Karpas-422 (cell line): ENCODE results near the gene NCKAP5. TPM values are rescaled to one million over a fixed set of nuclear protein-coding genes. Genes with fewer than 3 reads are reported as not detected.

Experiments used
- DNase-seq: peaks from one replicate; pipeline ENCODE4 v3.0.0-alpha.2; 2015
- H2AFZ ChIP-seq: fragments of 200-600 bp; sonication (generic); 2 replicates; pipeline ENCODE4 v1.6.1; 2014; ENCODE audit warnings: antibody characterized with exemption, low read length, mixed read lengths
- H3K27ac ChIP-seq: fragments of 200-600 bp; sonication (generic); 2 replicates; pipeline ENCODE4 v1.5.1; 2014; ENCODE audit warnings: mild to moderate bottlenecking, low read length, moderate library complexity
- H3K27me3 ChIP-seq: fragments of 200-600 bp; sonication (generic); 2 replicates; pipeline ENCODE4 v1.6.1; 2014; ENCODE audit warnings: low read length, mixed read lengths
- H3K36me3 ChIP-seq: fragments of 200-600 bp; sonication (generic); 2 replicates; pipeline ENCODE4 v1.6.1; 2014; ENCODE audit warnings: low read length, mixed read lengths; ENCODE audit not compliant: insufficient read depth
- H3K4me1 ChIP-seq: fragments of 200-600 bp; sonication (generic); 2 replicates; pipeline ENCODE4 v1.6.1; 2014; ENCODE audit warnings: mild to moderate bottlenecking, low read length, mixed read lengths
- H3K4me2 ChIP-seq: fragments of 200-600 bp; sonication (generic); 2 replicates; pipeline ENCODE4 v1.6.1; 2014; ENCODE audit warnings: low read length, low read depth, mild to moderate bottlenecking; ENCODE audit not compliant: poor library complexity, severe bottlenecking
- H3K4me3 ChIP-seq: fragments of 200-600 bp; sonication (generic); 2 replicates; pipeline ENCODE4 v1.5.1; 2014; ENCODE audit warnings: mild to moderate bottlenecking, antibody characterized with exemption, low read length, mixed read lengths
- H3K79me2 ChIP-seq: fragments of 200-600 bp; sonication (generic); 2 replicates; pipeline ENCODE4 v1.6.1; 2014; ENCODE audit warnings: mild to moderate bottlenecking, low read length, mixed read lengths
- H3K9ac ChIP-seq: fragments of 200-600 bp; sonication (generic); 2 replicates; pipeline ENCODE4 v1.6.0; 2014; ENCODE audit warnings: low read length
- H3K9me2 ChIP-seq: fragments of 200-600 bp; sonication (generic), shearing (Covaris generic); replicated peaks from 2 replicates; pipeline ENCODE4 v1.6.0; 2014; ENCODE audit warnings: mild to moderate bottlenecking, low read length, moderate library complexity; ENCODE audit not compliant: insufficient read depth
- H3K9me3 ChIP-seq: fragments of 300-700, 200-600 bp; sonication (generic); 2 replicates; pipeline ENCODE4 v1.6.1; 2014; ENCODE audit warnings: low read length, mixed read lengths
- H4K20me1 ChIP-seq: fragments of 200-600 bp; sonication (generic); 2 replicates; pipeline ENCODE4 v1.6.1; 2014; ENCODE audit warnings: mild to moderate bottlenecking, antibody characterized with exemption, low read length, low read depth; ENCODE audit not compliant: insufficient read depth
- total RNA-seq: library from RNA; depleted of rRNA; stranded (reverse); fragments of >200 nt; shearing (Covaris generic); gene quantifications from 2 replicates; pipeline ENCODE4 v1.2.3, GENCODE V29; 2014; ENCODE audit warnings: low replicate concordance

NCKAP5 gene
- total RNA-seq, 1 experiment from 2014 or later, result not detected

DNA sequence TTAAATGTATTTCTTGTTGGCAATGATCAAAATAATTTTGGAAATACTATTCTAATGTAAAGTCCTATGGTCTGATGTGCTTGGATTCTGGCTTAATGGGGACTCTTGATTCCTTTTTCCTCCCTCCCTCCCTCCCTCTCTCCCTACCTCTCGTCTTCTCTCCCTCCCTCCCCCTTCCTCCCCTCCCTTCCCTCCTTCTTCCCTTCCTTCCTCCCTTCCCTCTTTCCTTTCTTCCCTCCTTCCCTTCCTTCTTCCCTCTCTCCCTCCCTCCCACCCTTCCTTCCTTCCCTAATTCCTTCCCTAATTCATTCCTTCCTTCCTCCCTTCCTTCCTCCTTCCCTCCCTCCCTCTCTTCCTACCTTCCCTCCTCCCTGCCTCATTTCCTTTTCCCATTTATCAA is 19.9 kb upstream of the NCKAP5 start:
- Histone ChIP-seq H3K36me3 (no peaks in the 10 kb centered on the region), H3K9me3 (no peaks in the 10 kb centered on the region), H2AFZ (no peak overlapping the region), H3K4me3 (no peak overlapping the region), H3K27ac (no peak overlapping the region), H4K20me1 (no peaks in the 10 kb centered on the region), H3K79me2 (no peaks in the 10 kb centered on the region), H3K27me3 (no peaks in the 10 kb centered on the region), H3K9me2 (no peaks in the 10 kb centered on the region), H3K9ac (no peak overlapping the region), H3K4me1 (no peaks in the 10 kb centered on the region), H3K4me2 (no peak overlapping the region)
- no peak for DNase-seq

DNA sequence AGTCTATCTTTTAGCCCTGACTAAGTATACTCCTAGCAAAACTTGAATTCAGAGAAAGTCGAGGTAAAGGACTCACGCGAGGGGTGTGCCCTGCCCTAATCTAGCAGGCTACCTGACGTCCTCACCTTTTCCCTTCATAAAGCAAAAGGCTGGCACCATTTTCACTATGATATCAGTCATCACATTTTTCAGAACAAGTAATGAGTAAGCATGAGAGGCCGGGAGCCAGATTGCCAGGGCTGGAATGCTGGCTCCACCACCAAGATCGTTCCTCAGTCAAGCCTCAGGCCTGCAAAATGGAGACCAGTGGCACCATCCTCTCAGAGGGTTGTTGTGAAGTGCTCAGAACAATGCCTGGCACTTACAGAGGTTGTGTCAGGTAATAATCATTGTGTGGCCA is 18.7 kb upstream of the NCKAP5 start:
- H3K36me3 ChIP-seq, result no peaks in the 10 kb centered on the region
- no peaks in the 10 kb centered on the region for H3K9me2 ChIP-seq
- no peak overlapping the region for H3K27ac ChIP-seq
- no peaks in the 10 kb centered on the region for H3K4me1 ChIP-seq
- no peak overlapping the region for H3K4me2 ChIP-seq
- H2AFZ ChIP-seq, result no peak overlapping the region
- H3K27me3 ChIP-seq, result no peaks in the 10 kb centered on the region
- H3K9me3 ChIP-seq, result no peaks in the 10 kb centered on the region
- DNase-seq, result no peak
- H4K20me1 ChIP-seq, result no peaks in the 10 kb centered on the region
- H3K9ac ChIP-seq, result no peak overlapping the region
- H3K4me3 ChIP-seq, result no peak overlapping the region
- no peaks in the 10 kb centered on the region for H3K79me2 ChIP-seq

DNA sequence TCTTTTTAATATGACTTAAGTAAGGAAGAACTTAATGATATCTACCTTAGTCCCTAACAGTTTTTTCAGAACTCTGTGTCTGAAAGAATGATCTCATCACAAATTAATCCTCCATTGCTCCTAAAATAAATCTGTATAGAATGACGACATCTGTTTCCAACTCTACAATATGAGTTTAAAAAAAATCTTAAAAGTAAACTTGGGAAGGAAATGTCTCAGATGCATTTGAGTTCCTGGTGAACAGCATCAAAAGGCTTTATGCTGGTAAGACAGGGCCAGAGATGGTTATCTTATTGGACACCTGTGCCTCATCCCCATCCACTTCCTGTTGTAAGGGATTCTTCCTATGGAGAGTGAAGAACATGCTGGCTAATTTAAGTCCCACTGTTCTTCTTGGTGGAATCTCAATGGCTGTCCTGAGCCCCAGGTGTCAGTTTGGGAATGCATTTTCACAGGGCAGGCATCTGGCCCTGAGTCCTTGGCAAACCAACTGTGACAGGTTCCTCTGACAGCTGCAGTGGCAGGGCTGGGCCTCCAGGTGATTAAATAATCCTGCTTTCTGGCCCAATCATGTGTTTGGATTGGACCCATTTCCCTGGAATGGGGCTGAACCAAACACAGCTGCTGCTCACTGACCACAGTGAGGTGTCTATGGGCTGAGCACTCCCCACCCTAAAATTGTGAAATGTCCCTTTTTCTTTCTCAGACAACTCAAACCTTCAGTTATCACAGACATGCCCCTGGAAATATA is 12.9 kb upstream of the NCKAP5 start:
- Histone ChIP-seq H3K27ac (no peak overlapping the region), H3K4me3 (no peak overlapping the region), H3K9ac (no peak overlapping the region), H3K4me1 (no peaks in the 10 kb centered on the region), H3K36me3 (no peaks in the 10 kb centered on the region), H3K9me2 (no peaks in the 10 kb centered on the region), H3K27me3 (no peaks in the 10 kb centered on the region), H3K9me3 (no peaks in the 10 kb centered on the region), H3K79me2 (no peaks in the 10 kb centered on the region), H2AFZ (no peak overlapping the region), H3K4me2 (no peak overlapping the region), H4K20me1 (no peaks in the 10 kb centered on the region)
- DNase-seq, result no peak

DNA sequence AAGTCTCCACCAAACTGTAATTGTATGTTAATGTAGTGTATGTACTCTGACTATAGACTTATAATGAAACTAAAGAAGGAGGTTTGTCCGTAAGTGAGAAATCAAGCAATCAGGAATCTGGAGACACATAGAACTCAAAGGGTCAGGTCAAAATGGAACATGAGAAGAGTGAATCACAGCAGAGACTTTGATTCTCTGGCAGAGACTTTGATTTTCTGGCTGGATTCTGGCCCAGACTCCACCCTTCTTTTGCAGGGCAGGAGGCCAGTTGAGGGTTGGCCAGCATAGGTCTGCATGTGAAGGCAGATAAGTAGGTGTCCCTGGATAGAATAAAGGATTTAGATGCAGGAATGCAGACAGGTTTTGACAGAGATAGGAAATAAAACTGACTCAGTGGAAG is 11.0 kb upstream of the NCKAP5 start:
- H3K79me2 ChIP-seq, result no peaks in the 10 kb centered on the region
- H3K27ac ChIP-seq, result no peak overlapping the region
- DNase-seq, result no peak
- H3K4me2 ChIP-seq, result no peak overlapping the region
- no peak overlapping the region for H3K4me3 ChIP-seq
- no peaks in the 10 kb centered on the region for H3K4me1 ChIP-seq
- no peaks in the 10 kb centered on the region for H4K20me1 ChIP-seq
- H3K9me2 ChIP-seq, result no peaks in the 10 kb centered on the region
- no peaks in the 10 kb centered on the region for H3K36me3 ChIP-seq
- H3K9ac ChIP-seq, result no peak overlapping the region
- H2AFZ ChIP-seq, result no peak overlapping the region
- H3K9me3 ChIP-seq, result no peaks in the 10 kb centered on the region
- H3K27me3 ChIP-seq, result no peaks in the 10 kb centered on the region

DNA sequence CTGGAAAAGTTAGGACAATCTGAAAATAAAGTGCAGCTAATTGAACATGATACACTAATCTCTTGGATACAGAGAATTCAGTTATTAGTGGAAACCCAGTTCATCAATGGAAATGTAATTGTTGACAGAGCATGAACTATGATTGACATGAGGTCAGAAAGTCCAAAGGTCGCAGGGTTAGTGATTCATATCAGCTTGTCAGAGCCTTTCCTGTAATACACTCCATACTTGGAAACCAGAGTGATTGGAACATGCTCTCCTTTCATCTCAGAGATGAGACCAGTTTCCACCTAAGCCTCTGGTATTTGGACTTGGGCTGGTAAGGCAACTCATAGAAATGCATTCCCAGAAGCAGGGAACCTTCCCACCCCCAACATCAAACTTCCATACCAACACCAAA is 8.5 kb upstream of the NCKAP5 start:
- Histone ChIP-seq H3K4me1 (no peaks in the 10 kb centered on the region), H3K27ac (no peak overlapping the region), H3K79me2 (no peaks in the 10 kb centered on the region), H3K27me3 (no peaks in the 10 kb centered on the region), H3K4me3 (no peak overlapping the region), H2AFZ (no peak overlapping the region), H3K9me2 (no peaks in the 10 kb centered on the region), H4K20me1 (no peaks in the 10 kb centered on the region), H3K36me3 (no peaks in the 10 kb centered on the region), H3K9me3 (no peaks in the 10 kb centered on the region), H3K9ac (no peak overlapping the region), H3K4me2 (no peak overlapping the region)
- DNase-seq, result no peak

DNA sequence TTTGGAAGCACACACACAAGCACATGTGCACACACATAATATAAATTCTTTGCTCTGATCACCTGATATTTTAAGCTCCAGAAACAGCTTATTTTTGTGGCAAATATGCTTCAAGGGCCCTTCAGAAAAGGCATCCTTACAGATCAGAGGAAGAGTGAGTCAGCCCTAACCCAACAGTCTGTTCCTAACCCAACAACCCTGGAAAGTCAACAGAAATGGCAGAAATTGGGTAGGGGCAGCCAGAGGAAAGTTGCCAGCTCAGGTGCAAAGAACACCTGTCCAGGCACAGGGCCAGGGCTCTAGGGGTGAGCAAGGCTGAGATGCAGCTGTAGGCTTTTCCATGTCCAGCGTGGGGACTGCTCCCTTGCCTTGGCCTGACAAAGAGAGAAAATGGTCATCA is 6.4 kb upstream of the NCKAP5 start:
- H3K9me3 ChIP-seq, result no peaks in the 10 kb centered on the region
- H4K20me1 ChIP-seq, result no peaks in the 10 kb centered on the region
- no peak overlapping the region for H2AFZ ChIP-seq
- H3K9ac ChIP-seq, result no peak overlapping the region
- no peaks in the 10 kb centered on the region for H3K36me3 ChIP-seq
- no peak for DNase-seq
- H3K27me3 ChIP-seq, result no peaks in the 10 kb centered on the region
- no peak overlapping the region for H3K4me2 ChIP-seq
- no peaks in the 10 kb centered on the region for H3K9me2 ChIP-seq
- H3K27ac ChIP-seq, result no peak overlapping the region
- no peak overlapping the region for H3K4me3 ChIP-seq
- H3K79me2 ChIP-seq, result no peaks in the 10 kb centered on the region
- H3K4me1 ChIP-seq, result no peaks in the 10 kb centered on the region

DNA sequence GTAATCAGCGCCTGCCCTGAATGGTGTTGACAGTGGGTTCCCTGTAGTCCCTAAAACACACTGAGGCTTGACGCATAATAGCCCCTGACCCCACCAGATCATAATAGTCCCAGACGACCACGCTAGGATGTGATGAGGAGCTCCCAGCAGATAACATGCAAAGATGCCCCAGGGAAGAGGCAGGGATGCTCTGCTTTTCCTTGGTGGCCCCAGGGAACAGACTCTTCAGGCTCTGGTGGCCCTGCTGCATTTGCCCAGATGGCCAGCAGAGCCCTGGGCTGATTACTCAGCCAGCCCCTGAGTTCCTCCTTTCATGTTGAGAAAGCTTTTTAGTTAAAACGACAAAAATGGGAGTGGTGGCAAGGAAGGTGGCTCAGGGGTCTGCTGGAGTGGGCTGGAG is 5.9 kb upstream of the NCKAP5 start:
- Histone ChIP-seq H3K36me3 (no peaks in the 10 kb centered on the region), H3K9me3 (no peaks in the 10 kb centered on the region), H3K9me2 (no peaks in the 10 kb centered on the region), H3K9ac (no peak overlapping the region), H3K27me3 (no peaks in the 10 kb centered on the region), H2AFZ (no peak overlapping the region), H4K20me1 (no peaks in the 10 kb centered on the region), H3K27ac (no peak overlapping the region), H3K4me3 (no peak overlapping the region), H3K79me2 (no peaks in the 10 kb centered on the region), H3K4me2 (no peak overlapping the region), H3K4me1 (no peaks in the 10 kb centered on the region)
- no peak for DNase-seq

DNA sequence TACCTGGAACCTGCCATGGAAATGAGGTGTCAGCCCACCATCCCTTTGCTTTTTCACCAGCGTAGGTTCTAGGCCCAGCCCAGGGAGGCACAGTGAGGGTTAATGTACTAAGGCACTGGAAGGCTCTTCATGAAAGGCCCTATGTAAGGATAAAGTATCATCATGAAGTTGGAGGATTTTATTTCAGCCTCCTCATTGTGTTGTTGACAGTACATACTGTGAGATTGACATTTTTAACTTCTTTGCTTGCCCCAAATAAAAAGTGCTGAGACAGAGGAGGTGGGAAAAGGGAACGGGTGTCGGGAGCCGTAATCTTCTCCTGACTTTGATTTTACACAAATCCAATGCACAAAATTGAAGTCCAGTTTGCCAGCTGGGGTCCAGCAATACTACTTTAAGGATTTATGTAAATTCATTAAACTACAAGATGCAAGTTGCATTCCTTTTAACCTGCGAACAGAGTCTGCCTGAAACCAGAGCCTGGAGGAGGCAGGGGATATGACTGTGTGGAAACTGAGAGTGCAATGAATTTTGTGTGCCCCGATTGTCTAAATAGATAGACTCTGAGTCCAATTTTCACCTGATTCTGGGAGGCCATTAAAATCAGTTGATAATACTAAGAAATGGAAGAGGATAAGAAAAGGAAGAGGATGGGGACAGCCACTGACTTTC is 5.4 kb upstream of the NCKAP5 start:
- no peaks in the 10 kb centered on the region for H3K9me3 ChIP-seq
- H4K20me1 ChIP-seq, result no peaks in the 10 kb centered on the region
- no peaks in the 10 kb centered on the region for H3K27me3 ChIP-seq
- H3K9me2 ChIP-seq, result no peaks in the 10 kb centered on the region
- H3K4me2 ChIP-seq, result no peak overlapping the region
- H3K4me1 ChIP-seq, result no peaks in the 10 kb centered on the region
- H3K9ac ChIP-seq, result no peak overlapping the region
- H3K36me3 ChIP-seq, result no peaks in the 10 kb centered on the region
- no peak for DNase-seq
- no peak overlapping the region for H2AFZ ChIP-seq
- no peak overlapping the region for H3K4me3 ChIP-seq
- H3K79me2 ChIP-seq, result no peaks in the 10 kb centered on the region
- no peak overlapping the region for H3K27ac ChIP-seq
